CD4-positive, alpha-beta T cell (primary cell): ENCODE data around the gene GSTA5. TPM values are rescaled to one million over a fixed set of nuclear protein-coding genes. Genes with fewer than 3 reads are reported as not detected.
"Not testable (repeated sequence)": the region's sequence is repeated elsewhere in the genome, so short reads cannot be mapped to it uniquely, and the experiment has no call there.

Experiments used
- ATAC-seq: fragments of 200-7000 bp; cut with Tn5 transposase; one replicate; pipeline ENCODE4 v1.10.0; 2022; ENCODE audit warnings: mild to moderate bottlenecking; ENCODE audit not compliant: poor library complexity
- CTCF ChIA-PET: fragments of 350-600 bp; sonication (Branson Sonifier 250); formaldehyde crosslinking; loops from one replicate; lab custom pipeline; 2021; ENCODE audit warnings: antibody characterized with exemption, inconsistent platforms; lab: Charles Lee
- POLR2A ChIA-PET: fragments of 350-600 bp; sonication (Branson Sonifier 250); formaldehyde crosslinking; loops from one replicate; lab custom pipeline; 2021; ENCODE audit warnings: antibody characterized with exemption, inconsistent platforms; lab: Charles Lee
- DNase-seq, 14 experiments: peaks; one replicate each; pipeline ENCODE4 v3.0.0-alpha.2; 2013 to 2020; ENCODE audit warnings: mixed read lengths in 2 of 14
- H3K27ac ChIP-seq, 2 donors: one replicate each; pipeline versions ENCODE4 v1.5.1 to v1.7.0; 2013; ENCODE audit warnings: low read length in 2 of 2, low read depth in 1 of 2, mild to moderate bottlenecking in 1 of 2
- H3K27me3 ChIP-seq, 2 experiments: 1 replicate in 1 of 2; 2 replicates in 1 of 2; pipeline versions ENCODE4 v1.6.1 to v1.7.0; 2013; ENCODE audit warnings: low read length in 2 of 2, control low read depth in 1 of 2, mild to moderate bottlenecking in 1 of 2, moderate library complexity in 1 of 2; ENCODE audit not compliant: insufficient read depth in 2 of 2, control insufficient read depth in 1 of 2
- H3K36me3 ChIP-seq: one replicate; pipeline ENCODE4 v1.6.1; 2013; ENCODE audit warnings: low read length, control low read depth; ENCODE audit not compliant: insufficient read depth
- H3K4me1 ChIP-seq: one replicate; pipeline ENCODE4 v1.6.1; 2013; ENCODE audit warnings: low read length, control low read depth; ENCODE audit not compliant: insufficient read depth
- H3K4me3 ChIP-seq: one replicate; pipeline ENCODE4 v1.5.1; 2013; ENCODE audit warnings: mild to moderate bottlenecking, low read length, moderate library complexity
- H3K9me3 ChIP-seq, 2 experiments: 1 replicate in 1 of 2; 2 replicates in 1 of 2; pipeline versions ENCODE4 v1.6.1 to v1.7.0; 2013; ENCODE audit warnings: low read length in 2 of 2, mild to moderate bottlenecking in 2 of 2, control low read depth in 1 of 2, moderate library complexity in 1 of 2; ENCODE audit not compliant: control insufficient read depth in 1 of 2, insufficient read depth in 1 of 2
- H3K27ac Mint-ChIP-seq: one replicate; pipeline ENCODE4 v1.8.0; 2020; ENCODE audit warnings: mixed read lengths
- H3K27me3 Mint-ChIP-seq: one replicate; pipeline ENCODE4 v1.8.0; 2021; ENCODE audit warnings: mixed read lengths
- H3K36me3 Mint-ChIP-seq: one replicate; pipeline ENCODE4 v1.8.0; 2021; ENCODE audit warnings: low read depth, mixed read lengths
- H3K4me1 Mint-ChIP-seq: one replicate; pipeline ENCODE4 v1.8.0; 2021; ENCODE audit warnings: low read depth, mixed read lengths
- H3K4me3 Mint-ChIP-seq: one replicate; pipeline ENCODE4 v1.8.0; 2020; ENCODE audit warnings: mild to moderate bottlenecking, mixed read lengths
- H3K9me3 Mint-ChIP-seq: one replicate; pipeline ENCODE4 v1.8.0; 2020; ENCODE audit warnings: mixed read lengths
- intact Hi-C, 2 experiments: fragments of 100-400 bp; cut with DNase I in 1 of 2; cut with micrococcal nuclease in 1 of 2; formaldehyde crosslinking; loops; one replicate each; pipeline versions ENCODE4 v1.15.1 to v1.9.0; 2023 to 2025; cut with DNase I, micrococcal nuclease
- total RNA-seq, 174 experiments: library from RNA in 2 of 174; stranded (reverse) in 2 of 174; gene quantifications; one replicate each; pipeline ENCODE4 v1.2.3 and lab custom pipeline; 2021 to 2026
- TF ChIP-seq, protein P1 (sequence below): fragments of 200-600 bp; IDR thresholded peaks from one replicate; pipeline ENCODE4 v1.8.0; 2022; ENCODE audit warnings: antibody characterized with exemption, mild to moderate bottlenecking

GSTA5 gene
- total RNA-seq, 2 experiments from 2014 or later: not detected

DNA sequence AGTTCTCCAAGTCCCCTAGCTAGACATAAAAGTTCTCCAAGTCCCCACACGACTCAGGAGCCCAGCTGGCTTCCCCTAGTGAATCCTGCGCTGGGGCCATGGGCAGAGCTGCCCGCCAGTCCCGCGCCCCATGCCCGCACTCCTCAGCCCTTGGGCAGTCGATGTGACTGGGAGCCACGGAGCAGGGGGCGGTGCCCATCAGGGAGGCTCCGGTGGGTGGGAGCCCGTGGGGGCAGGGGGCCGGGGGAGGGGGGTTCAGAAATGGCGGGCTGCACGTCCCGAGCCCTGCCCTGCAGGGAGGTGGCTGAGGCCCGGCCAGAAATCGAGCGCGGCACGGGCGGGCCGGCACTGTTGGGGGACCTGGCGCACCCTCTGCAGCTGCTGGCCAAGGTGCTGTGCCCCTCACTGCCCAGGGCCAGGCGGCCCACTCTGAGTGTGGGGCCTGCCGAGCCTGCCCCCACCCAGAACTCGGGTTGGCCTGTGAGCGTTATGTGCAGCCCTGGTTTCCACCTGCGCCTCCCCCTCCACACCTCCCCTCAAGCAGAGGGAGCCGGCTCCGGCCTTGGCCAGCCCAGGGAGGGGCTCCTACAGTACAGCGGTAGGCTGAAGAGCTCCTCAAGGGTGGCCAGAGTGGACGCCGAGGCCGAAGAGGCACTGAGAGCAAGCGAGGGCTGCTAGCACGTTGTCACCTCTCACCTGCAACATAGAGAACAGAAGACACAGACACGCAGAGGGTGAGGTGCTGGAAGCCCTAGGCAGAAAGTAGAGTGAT is 11.4 kb downstream of the GSTA5 start:
- H3K36me3 ChIP-seq: no peaks in the 10 kb centered on the region
- H3K4me3 ChIP-seq: no peak overlapping the region
- H3K4me1 Mint-ChIP-seq: no peaks in the 10 kb centered on the region
- TF ChIP-seq, protein P1, sequence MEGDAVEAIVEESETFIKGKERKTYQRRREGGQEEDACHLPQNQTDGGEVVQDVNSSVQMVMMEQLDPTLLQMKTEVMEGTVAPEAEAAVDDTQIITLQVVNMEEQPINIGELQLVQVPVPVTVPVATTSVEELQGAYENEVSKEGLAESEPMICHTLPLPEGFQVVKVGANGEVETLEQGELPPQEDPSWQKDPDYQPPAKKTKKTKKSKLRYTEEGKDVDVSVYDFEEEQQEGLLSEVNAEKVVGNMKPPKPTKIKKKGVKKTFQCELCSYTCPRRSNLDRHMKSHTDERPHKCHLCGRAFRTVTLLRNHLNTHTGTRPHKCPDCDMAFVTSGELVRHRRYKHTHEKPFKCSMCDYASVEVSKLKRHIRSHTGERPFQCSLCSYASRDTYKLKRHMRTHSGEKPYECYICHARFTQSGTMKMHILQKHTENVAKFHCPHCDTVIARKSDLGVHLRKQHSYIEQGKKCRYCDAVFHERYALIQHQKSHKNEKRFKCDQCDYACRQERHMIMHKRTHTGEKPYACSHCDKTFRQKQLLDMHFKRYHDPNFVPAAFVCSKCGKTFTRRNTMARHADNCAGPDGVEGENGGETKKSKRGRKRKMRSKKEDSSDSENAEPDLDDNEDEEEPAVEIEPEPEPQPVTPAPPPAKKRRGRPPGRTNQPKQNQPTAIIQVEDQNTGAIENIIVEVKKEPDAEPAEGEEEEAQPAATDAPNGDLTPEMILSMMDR: no peak
- no peaks in the 10 kb centered on the region for H3K9me3 Mint-ChIP-seq
- CTCF ChIA-PET: no interaction called here
- H3K27ac Mint-ChIP-seq: no peak overlapping the region
- H3K36me3 Mint-ChIP-seq: no peaks in the 10 kb centered on the region
- H3K27ac ChIP-seq: no peak overlapping the region
- H3K4me1 ChIP-seq: no peaks in the 10 kb centered on the region
- ATAC-seq: no peak
- no peak for DNase-seq
- peaks cover 0 to 12% of the 10 kb centered on the region in 2 experiments for H3K9me3 ChIP-seq
- H3K4me3 Mint-ChIP-seq: no peak overlapping the region
- POLR2A ChIA-PET: no interaction called here
- H3K27me3 ChIP-seq: no peaks in the 10 kb centered on the region
- intact Hi-C loops: no loop called here
- peaks cover 11% of the 10 kb centered on the region for H3K27me3 Mint-ChIP-seq

DNA sequence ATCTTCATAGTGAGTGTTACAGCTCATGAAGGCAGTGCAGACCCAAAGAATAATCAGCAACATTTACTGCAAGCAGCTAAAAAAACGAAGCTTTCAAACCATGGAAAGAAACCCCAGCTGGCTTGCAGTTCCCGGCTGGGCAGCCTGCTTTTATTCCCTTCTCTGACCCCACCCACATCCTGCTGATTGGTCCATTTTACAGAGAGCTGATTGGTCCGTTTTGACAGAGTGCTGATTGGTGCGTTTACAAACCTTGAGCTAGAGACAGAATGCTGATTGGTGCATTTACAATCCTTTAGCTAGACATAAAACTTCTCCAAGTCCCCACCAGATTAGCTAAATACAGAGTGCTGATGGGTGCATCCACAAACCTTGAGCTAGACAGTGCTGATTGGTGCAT is 12.0 kb downstream of the GSTA5 start:
- H3K27me3 Mint-ChIP-seq: peaks cover 11% of the 10 kb centered on the region
- H3K4me3 Mint-ChIP-seq, ATAC-seq, H3K9me3 Mint-ChIP-seq, H3K27me3 ChIP-seq, H3K4me1 ChIP-seq, intact Hi-C loops, DNase-seq, POLR2A ChIA-PET, H3K4me1 Mint-ChIP-seq, H3K4me3 ChIP-seq, CTCF ChIA-PET, H3K36me3 Mint-ChIP-seq, H3K27ac Mint-ChIP-seq, H3K36me3 ChIP-seq, H3K27ac ChIP-seq: not testable (repeated sequence)
- H3K9me3 ChIP-seq: peaks cover 0 to 12% of the 10 kb centered on the region in 2 experiments

GRCh38 chr6:52827073-52827783 is 13.4 kb downstream of the GSTA5 start:
- H3K36me3 Mint-ChIP-seq, H3K27ac ChIP-seq, POLR2A ChIA-PET: not testable (repeated sequence)

GRCh38 chr6:52826513-52826912 is 14.1 kb downstream of the GSTA5 start:
- peaks cover 11% of the 10 kb centered on the region for H3K27me3 Mint-ChIP-seq
- H3K27ac Mint-ChIP-seq: no peak overlapping the region
- POLR2A ChIA-PET: no interaction called here
- DNase-seq (no peak), ATAC-seq (no peak)
- H3K27me3 ChIP-seq: peaks cover 0 to under 1% of the 10 kb centered on the region in 2 experiments
- no peaks in the 10 kb centered on the region for H3K4me1 Mint-ChIP-seq
- CTCF ChIA-PET: no interaction called here
- intact Hi-C loops: loop anchor here in 1 of 2 experiments (1.0 kb wide), 1 partner anchor 40 kb away; no protein-coding TSS in a partner anchor
- H3K4me3 Mint-ChIP-seq: no peak overlapping the region
- H3K4me3 ChIP-seq: no peak overlapping the region
- TF ChIP-seq, protein P1: no peak
- peaks cover 0 to 17% of the 10 kb centered on the region in 2 experiments for H3K9me3 ChIP-seq
- peaks cover 6% of the 10 kb centered on the region for H3K9me3 Mint-ChIP-seq
- no peaks in the 10 kb centered on the region for H3K36me3 Mint-ChIP-seq
- no peak overlapping the region for H3K27ac ChIP-seq
- H3K4me1 ChIP-seq: no peaks in the 10 kb centered on the region
- no peaks in the 10 kb centered on the region for H3K36me3 ChIP-seq

More at GRCh38 chr6:52827073-52827783, 13.4 kb downstream of the GSTA5 start:
- H3K4me1 ChIP-seq, intact Hi-C loops, H3K4me3 ChIP-seq, H3K27ac Mint-ChIP-seq, H3K9me3 Mint-ChIP-seq, ATAC-seq, H3K4me3 Mint-ChIP-seq, H3K36me3 ChIP-seq, CTCF ChIA-PET, DNase-seq, H3K27me3 ChIP-seq, H3K4me1 Mint-ChIP-seq: not testable (repeated sequence)
- H3K9me3 ChIP-seq: peaks cover 0 to 12% of the 10 kb centered on the region in 2 experiments
- H3K27me3 Mint-ChIP-seq: peaks cover 11% of the 10 kb centered on the region

DNA sequence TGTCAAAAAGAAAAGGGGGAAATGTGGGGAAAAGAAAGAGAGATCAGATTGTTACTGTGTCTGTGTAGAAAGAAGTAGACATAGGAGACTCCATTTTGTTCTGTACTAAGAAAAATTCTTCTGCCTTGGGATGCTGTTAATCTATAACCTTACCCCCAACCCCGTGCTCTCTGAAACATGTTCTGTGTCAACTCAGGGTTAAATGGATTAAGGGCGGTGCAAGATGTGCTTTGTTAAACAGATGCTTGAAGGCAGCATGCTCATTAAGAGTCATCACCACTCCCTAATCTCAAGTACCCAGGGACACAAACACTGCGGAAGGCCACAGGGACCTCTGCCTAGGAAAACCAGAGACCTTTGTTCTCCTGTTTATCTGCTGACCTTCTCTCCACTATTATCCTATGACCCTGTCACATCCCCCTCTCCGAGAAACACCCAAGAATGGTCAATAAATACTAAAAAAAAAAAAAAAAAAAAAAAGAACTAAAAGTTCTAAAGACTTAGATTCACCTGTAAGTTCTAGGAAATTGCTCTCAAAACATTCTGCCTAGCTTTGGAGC is 14.6 kb downstream of the GSTA5 start:
- POLR2A ChIA-PET, H3K4me3 ChIP-seq, H3K27ac Mint-ChIP-seq, H3K4me3 Mint-ChIP-seq, H3K9me3 Mint-ChIP-seq, H3K4me1 ChIP-seq, H3K27ac ChIP-seq, H3K4me1 Mint-ChIP-seq, CTCF ChIA-PET, DNase-seq, H3K27me3 ChIP-seq, H3K36me3 ChIP-seq, ATAC-seq, H3K36me3 Mint-ChIP-seq: not testable (repeated sequence)
- peaks cover 0 to 19% of the 10 kb centered on the region in 2 experiments for H3K9me3 ChIP-seq
- intact Hi-C loops: loop anchor here in 1 of 2 experiments (1.0 kb wide), 1 partner anchor 40 kb away; no protein-coding TSS in a partner anchor
- peaks cover 11% of the 10 kb centered on the region for H3K27me3 Mint-ChIP-seq
